Endothelial cell of hepatic sinusoid (primary cell): Measurements from ENCODE around the gene GRIK4.

Source experiments
- in situ Hi-C: cut with HindIII; loops from 2 replicates; pipeline ENCODE4 v1.10.0; 2017; ENCODE audit warnings: low sequenced_read_pairs

Gene GRIK4

DNA sequence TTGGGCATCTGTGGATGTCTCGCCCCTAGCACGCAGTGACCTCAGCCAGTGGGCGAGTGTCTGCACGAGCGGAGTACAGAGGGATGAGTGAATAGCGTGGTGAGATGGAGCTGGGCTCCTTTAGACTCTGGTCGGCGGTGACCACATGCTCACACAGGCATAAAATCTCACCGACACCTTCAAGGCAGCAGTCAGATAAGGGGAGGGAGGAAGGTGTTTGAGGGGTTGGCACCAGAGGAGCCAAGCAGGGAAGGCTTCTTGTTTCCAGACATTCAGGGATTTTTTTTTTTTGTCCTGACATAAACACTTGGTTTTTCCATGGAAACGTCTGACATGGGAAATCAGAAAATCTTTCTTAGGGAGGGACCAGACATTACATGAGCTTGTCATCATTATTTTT, 35.8 kb downstream of the GRIK4 start:
- in situ Hi-C loops, result no loop called here

DNA sequence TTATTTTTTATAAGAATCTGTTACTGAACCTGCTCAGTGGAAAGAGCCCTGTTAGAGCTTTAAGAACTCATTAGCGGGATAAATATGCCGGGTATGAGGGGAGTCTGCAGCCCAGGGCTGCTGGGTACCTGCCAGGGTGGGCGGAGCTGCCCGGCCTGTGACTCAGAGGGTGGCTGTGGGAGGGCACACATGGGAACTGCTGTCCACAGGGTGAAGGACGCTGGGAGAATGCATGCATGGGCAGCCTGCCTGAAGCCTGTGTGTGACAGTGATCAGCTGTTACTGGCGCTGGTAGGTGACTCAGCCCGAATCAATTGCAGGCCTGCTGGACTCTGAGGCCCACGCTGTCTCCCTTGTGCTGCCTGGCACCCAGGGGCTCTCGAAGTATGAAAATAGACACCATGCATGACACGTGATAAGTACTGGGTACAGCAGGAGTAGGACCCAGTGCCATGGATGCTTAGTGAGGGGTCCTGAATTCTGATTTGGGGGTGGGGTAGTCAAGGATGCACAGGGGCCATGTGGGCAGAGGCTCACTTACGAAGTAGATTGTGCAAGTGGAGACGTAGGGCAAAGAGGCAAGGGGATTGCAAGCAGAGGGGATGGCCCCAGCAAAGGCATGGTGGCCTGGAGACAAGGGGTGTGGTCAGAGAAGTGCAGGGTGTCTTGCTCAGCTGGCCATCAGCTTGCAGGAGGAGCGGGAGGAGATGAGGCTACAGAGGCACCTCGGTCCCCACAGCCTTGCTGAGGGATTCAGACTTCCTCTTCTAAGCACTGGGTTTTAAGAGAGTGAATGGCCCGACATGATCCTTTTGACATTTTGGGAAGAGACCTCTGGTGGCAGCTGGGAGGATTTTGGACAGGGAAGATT, 36.5 kb downstream of the GRIK4 start:
- in situ Hi-C loops, result no loop called here

DNA sequence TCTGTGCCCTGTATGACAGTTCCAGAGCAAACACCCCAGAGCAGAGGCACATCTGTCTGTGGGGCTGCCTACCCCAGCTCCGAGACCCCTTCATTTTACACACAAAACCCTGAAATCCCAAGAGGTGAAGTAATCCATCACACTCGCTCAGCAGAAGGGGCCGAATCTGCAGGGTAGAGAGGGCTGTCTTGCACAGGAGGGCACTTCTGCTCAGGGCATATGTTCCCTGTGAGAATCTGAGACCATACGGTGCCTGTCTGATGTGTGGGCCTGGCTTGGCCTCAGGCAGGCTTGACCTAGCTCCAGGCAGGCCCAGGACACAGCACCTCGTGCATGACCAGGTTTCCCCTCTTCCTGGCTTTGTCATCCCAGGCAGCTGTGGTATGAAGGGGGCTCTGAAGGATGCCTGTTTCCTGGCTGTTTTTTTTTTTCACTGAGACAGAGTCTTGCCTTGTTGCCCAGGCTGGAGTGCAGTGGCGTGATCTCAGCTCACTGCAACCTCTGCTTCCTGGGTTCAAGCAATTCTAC, 37.2 kb downstream of the GRIK4 start:
- in situ Hi-C loops, result no loop called here

DNA sequence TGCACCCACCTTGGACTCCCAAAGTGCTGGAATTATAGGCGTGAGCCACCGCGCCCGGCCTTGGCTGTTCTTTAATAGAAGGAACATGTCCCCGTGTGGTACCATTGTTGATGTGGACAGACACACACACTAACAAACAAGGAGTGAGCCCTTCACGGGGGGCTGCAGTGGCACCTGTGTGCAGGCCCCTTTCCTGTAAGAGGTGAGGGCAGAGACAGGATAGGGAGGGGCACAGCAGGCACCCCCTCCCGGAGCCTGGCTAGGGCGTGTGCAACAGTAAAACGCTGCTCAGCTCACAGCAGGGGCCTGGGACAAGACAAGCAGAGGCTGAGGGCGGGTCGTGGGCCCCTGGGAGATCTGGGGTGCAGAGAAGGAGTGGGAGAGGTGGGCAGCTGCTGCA, 37.8 kb downstream of the GRIK4 start:
- in situ Hi-C loops, result no loop called here

DNA sequence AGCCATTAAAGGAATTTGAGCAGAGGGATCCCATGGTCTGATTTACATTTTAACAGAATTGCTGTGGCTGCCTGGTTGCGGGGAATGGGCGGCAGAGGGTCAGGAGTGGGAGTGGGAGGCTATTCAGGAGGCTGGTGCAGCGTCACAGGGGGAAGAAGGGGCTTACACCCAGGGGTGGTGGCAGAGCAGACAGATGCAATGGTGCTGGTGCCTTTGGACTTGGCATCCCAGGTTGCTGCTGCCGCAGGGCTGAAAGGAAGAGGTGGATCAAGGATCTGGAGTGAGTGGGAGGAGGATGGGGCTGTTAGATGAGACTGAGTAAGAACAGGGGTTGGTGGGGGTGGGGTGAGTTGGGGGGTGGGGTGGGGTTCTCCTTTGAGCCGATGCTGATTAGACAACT, 38.5 kb downstream of the GRIK4 start:
- in situ Hi-C loops, result no loop called here

DNA sequence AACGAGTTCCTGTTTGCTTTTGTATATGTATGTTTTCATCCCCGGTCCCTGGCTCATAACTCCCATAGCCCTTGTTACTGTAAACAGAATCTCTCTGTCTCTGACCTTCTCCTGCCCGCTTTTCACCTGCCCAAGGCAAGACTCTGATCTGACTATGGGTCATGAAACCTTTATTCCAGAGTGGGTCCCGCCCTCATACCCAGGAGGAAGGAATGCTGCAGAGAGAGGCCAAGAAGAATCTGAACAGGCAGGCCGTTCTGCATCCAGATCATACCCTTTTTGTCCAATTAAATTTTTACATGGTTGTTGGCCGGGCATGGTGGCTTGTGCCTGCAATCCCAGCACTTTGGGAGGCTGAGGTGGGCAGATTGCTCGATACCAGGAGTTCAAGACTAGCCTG, 39.6 kb downstream of the GRIK4 start:
- in situ Hi-C loops, result no loop called here

DNA sequence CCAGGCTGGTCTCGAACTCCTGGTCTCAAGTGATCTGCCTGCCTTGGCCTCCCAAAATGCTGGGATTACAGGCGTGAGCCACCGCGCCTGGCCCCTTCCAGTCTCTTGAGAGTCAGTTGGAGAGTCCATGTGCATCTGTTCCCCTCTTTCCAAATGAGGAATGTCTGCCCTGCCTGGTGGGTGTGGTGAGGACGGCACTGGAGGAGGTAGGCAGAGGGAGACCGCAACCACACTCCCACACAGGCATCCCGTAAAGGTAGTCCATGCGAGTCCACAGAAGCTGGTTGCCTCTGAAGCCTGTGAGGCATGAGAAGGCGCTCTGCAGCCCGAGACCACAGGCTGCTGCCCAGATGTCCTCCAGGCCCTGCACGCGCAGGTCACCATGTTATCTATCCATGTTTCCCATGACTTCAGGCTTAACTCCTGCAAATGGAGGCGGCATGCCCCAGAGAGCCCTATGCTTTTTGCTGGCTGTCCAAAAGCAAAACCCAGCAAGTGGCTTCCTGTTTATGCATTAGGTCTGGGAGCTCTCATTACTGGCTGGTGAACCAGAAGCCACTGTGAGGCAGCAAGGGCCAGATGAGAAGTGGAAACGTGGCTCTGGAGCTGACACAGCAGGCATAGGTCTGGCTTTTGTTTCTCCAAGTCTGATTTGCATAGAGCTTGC, 43.4 kb downstream of the GRIK4 start:
- in situ Hi-C loops, result no loop called here

DNA sequence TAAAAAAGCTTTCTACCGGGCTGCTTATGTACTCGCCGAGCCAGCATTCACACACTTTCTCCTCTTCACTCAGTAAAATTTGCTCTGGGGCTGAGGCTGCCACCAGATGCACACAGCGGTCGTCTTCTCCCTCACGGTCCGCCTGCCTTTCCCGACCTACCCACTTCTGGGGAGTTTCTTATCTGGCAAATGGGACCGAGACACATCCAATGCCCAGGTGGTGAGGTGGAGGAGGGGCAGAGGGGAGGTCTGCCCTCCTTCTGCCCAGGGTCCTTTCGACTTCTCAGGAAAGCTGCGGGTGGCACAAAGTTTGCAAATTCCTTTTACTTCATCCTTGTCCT, 43.9 kb downstream of the GRIK4 start:
- in situ Hi-C loops, result no loop called here

DNA sequence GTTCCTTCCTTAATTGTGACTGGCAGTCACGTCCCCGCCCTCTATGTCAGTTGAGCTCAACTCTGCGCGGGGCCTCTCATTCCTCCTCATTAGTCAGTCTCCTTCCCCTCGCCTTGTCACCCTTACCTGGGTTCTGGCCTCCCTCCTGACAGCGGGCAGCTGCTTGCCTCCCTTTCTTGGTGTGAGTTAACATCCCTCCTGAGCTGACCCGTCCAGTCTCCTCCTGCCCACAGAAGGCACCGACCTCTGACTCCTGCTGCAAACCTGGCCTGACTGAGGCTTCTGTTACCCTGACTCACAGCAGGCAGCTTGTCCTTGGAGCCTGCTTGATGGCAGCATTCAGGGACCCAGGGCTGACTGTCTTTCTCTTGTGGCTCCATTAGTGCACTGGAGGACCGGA, 45.2 kb downstream of the GRIK4 start:
- in situ Hi-C loops, result no loop called here

DNA sequence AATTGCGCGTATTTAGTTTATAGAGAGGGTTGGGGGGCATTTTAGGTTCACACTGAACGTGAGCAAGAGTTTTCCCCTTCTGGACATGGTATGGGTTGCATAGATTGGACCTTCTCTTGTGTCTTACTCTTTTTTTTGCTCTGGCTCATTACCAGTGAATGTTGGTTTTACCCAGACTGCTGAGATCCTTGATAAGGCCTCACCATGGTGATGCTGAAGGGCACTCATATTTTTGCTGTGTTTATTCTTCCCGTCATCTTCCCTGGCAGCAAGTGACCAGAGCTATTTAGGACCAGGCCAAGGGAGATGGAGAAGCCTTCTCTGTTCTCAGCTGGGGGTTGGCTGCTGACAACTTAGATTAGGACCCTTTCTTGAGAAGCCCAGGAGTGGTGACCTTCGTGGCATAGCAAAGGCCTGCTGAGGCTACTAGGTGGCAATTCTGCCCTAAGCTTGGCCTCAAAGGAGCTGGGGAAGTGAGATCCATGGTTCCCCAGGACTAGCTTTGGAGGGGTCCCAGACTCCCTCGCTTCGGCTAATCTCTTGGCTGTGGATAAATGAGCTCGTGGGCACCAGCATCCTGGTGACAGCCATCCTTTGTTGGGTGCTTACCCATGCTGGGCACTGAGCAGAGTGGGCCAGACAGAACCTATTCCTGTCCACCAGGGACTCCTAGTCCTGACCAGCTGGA, 47.3 kb downstream of the GRIK4 start:
- in situ Hi-C loops, result no loop called here

DNA sequence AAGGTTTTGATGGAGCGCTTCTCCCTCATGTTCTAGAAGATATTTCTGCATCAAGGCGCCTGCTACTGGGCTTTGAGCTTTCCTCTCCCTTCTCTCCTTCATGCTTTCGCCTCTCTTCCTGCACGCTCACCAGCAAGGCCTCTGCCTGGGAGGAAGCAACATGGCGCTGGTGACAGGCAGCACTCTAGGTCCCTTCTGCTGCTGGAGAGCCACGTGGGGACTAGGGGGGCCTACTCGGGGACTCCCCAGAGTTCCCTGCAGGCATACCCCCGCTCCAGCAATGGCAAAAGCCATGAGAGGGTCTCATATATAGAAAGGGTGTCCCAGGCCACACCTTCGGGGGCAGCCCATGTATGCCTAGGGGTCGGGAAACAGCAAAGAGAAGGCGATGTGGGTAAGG, 49.7 kb downstream of the GRIK4 start:
- in situ Hi-C loops, result no loop called here

DNA sequence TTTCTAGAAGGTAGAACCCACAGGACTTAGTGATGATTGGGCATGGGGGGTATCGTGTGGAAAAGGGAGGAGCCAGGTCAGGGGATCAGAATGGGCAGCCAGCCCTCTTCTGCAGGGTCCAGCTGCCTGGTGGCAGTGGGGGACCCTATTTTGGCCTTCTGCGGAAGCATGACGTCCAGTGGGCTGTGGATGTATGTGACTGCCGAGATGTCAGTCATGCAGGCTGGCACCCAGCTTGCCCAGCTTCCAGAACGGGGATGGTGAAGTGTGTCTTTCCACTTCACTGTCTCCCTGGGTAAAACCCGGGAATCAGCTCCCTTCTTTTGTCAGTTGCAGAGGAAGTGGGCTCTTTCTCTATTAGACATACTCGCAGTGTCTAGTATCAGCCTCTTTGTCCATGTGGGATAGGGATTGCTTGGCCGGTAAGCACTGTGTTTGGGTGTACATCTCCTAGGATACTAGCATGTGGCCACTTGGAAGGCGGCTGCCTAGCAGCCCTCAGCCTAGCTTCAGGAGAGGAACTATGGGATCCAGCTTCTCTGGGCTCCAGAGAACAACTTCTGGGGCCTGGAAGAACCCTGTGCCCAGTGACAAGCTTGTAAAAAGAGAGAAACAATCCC, 51.4 kb downstream of the GRIK4 start:
- in situ Hi-C loops, result no loop called here

DNA sequence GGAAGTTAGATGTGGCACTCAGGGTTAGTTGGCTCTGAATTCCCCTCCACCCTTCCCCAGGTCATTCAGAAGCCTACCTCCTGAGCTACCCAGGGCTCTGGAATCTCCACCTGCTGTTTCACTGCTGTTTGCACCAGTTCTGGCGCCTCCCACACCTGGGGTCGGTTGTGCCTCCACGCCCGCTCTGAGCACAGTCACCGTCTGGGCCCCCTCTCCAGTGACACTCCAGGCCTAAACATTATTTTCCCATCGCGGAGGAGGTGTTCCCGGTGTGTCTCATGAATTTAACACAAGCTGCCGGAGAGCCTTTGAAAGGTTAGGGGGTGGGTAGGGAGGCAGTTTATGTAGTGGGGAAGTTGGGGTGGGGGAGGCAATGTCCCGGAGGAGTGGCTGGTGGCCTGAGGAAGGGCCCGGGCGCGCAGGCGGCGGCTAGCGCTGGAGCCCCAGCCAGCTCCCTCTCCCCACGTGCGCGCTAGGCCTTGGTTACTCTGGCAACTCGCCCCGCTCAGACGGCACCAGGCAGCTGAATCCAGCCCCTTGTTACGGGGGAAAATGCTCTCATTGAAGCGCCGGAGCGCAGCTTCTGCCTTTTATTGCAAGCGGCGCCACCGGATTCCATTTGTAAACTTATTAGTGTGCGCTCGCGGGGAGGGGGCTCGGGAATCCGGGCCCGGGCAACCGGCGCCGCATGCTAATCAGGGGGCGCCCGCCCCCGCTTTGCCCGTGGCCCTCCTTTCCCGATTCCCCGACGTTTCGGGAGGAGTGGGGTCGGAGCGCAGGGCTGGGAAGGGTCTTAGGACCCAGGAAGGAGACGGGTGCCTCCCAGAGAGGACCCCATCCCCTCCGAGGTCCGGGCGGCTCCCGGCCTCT, 52.4 kb downstream of the GRIK4 start:
- in situ Hi-C loops, result no loop called here

DNA sequence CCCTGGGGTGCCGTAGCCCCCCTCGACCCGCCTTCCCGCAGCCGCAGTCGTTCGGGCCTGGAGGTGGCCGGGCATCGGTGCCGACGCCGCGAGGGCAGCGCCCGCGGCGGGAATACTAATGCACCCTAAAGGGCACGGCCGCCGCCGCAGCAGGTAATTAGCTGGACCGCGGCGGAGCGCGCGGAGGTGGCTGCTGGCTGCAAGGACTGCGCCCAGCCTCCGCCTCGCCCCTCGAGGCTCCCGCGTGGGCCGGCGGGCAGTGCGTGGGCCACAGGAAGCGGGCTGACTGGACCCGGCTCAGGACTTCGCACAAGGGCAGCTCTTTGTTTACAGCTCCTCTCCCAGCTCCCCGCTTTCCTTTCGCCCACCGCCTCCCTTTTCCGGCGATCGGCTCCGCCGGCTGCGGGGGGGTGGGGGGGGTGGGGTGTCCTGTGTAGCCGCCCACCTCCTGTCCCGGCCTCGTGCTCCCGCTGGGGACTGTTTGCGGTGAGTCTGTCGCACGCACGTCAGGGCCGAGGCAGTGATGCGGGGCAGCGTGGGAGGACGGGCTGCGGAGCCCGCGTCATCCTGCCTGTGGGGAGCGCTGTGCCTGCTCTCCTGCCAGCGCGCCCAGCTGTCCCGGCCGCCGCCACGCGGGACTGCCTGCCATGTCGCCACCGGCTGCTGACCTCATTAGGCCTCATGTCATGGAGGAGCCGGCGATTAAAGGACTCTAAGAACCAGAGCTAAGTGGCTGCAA, 53.2 kb downstream of the GRIK4 start:
- in situ Hi-C loops, result no loop called here

DNA sequence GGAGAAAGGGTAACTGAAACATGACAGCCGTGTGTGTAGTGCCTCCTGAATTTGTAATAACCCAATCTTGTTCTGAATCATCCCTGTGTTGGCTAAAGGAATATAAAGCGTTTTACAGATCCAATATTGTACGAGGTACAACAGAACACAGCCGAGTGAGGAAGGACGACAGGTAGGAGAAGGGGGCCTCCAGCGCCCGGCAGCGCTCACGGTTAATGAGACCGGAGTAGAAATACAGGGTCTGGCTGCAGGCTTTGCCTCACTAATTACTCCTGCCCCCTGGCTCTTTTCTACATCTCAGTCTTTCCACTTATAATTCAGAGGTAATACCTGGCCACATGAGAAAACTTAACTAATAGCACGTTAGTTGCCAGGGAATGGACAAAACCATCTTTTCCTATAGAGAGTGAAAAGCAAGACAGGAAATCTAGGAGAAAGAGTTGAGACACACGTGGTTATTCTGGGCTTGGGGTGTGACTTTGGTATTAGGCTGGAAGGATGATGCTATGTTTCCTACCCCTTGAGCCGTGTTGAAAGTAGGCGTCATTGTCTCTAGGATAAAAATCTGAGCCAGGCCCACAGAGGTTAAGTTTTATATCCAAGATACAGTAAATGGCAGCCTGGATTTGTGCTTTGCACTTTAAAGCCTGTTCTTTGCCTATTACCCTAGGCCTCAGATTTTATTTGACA, 54.1 kb downstream of the GRIK4 start:
- in situ Hi-C loops, result no loop called here

DNA sequence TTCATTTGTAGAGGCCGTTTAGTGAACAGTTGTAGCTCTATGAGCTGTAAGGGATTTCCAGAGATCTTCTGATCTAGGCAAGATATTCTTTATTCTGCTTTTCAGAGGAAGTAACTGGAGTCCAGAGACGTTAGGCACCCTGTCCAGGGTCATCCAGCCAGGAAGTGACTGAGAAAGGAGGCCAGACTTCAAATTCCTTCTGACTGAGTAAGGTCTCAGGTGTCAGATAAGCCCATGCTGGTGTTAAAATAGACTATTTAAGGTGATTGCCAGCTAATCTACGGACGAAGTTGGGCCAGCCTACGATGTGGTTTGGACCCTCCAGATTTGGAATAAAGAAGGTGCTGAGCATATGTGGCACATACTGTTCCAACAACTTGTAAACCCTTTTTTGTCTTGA, 54.6 kb downstream of the GRIK4 start:
- in situ Hi-C loops, result no loop called here

DNA sequence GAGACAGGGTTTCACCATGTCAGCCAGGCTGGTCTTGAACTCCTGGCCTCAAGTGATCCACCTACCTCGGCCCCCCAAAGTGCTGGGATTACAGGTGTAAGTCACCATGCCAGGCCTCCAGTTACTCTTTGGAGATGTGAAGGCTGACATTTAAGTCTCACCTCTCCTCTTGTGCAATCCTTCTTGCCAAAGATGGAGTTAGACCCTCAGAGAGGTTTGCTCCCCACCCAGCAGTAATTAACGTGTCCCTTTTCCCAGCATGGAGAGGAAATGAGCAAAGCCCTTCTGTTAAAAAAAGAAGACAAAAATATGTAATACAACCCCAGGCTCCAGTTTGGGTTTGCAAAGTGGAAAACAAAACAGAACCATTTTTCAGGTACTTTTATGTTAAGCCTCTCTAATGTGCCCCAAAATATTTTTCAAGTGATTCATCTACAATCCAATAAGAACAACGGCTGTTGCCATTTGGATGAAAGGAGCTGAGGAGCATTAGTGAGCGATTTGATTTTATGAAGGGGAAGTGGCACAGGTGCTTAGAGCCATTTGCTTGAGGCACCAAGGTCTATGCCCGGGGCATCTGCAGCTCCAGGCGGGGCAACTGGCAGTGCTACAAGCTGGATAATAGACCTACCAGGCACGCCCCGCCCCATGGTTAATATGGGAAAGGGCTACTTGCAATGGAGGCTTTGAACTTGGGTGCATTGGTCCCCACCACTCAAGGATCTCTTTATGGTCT, 57.2 kb downstream of the GRIK4 start:
- in situ Hi-C loops, result no loop called here

DNA sequence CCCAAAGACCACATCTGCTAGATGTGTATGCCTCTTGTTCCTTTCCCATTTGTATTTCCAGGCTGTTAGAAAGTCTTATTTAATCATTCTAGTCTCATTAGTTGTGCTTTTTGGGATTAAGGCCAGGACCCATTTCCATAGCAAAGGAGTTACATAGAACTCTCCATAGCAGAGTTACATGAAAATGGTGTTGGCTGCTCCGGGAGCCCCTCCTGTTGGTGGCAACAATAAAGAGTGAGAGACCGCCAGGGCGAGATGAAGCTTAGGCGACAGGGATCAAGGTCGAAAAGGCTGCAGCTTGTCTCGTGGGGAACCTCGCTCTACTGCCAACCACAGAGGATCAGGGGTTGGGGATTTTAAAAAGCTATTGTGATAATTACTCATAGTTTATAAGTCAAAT, 58.3 kb downstream of the GRIK4 start:
- in situ Hi-C loops, result loop anchor here (5.0 kb wide), 1 partner anchor 52 kb away; no protein-coding TSS in a partner anchor
